HG02981 (cell line): ENCODE data around the gene PRKCQ.
"Not testable (repeated sequence)": the region's sequence is repeated elsewhere in the genome, so short reads cannot be mapped to it uniquely, and the experiment has no call there.

Source experiments
- ATAC-seq: cut with Tn5 transposase; IDR thresholded peaks from one replicate; pipeline ENCODE4 v1.9.1; 2021; ENCODE audit warnings: mild to moderate bottlenecking, moderate library complexity; ENCODE audit not compliant: unreplicated experiment

The PRKCQ gene

DNA sequence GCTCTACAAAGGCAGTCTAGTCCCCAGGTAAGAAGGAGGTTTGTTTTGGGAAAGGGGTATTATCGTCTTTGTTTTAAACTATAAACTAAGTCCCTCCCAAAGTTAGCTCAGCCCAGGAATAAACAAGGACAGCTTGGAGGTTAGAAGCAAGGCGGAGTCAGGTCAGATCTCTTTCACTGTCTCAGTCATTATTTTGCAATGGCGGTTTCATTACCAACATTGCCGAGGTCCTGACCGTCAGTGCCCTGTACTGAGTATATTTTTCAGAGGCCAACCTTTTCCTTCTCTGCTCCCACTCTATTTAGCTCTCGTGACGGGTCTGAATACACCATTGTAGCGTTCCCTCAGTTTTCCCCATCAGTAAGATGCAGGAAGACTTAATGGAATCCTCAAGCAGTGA is 184.5 kb downstream of the PRKCQ start:
- ATAC-seq, result no peak

DNA sequence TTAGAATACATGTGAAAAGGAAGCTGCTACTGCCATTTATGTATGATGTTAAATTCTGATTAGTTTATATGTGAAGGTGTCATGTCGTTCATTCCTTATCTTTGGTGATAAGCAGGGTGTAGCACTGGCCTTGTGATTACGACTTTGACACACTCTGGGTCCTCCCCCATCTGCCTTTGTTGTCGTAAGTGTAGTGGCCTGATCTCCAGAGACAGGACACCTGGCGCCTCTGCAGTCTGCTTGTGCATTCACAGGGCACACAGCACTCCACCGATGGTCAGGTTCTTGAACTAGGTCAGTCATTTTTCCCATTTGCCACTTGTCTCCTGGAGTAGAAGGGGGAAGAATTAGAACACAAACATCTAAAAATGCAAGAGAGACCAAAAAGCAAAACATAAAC is 186.0 kb downstream of the PRKCQ start:
- ATAC-seq, result no peak

GRCh38 chr10:6393168-6393567 is 186.9 kb downstream of the PRKCQ start:
- ATAC-seq, result no peak

DNA sequence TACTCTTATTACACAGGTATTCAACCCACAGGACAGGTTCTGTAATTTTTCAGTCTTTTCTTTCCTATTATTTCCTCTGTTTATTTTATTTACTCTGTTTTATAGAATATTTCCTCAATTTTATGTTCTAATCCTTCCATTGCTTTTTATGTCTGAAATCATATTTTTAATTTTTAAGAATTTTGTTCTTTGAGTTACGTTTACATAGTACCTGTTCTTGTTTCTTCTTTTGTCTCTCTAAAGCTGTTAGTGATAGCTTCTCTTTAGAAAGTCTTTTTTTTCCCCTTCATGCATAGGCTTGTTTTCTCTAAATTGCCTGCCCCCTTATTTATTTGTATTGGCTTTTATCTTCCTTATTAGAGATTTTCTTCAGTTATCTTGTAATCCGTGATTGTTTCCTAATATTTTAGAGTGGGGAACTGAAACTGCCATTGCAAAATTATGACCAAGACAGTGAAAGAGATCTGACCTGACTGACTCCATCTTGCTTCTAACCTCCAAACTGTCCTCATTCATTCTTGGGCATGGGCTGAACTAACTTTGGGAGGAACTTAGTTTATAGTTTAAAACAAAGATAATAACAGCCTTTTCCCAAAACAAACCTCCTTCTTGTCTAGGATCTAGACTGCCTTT is 189.7 kb downstream of the PRKCQ start:
- ATAC-seq, result no peak

GRCh38 chr10:6388261-6388893 is 191.7 kb downstream of the PRKCQ start:
- ATAC-seq, result no peak

GRCh38 chr10:6386960-6387359 is 193.1 kb downstream of the PRKCQ start:
- ATAC-seq, result no peak

DNA sequence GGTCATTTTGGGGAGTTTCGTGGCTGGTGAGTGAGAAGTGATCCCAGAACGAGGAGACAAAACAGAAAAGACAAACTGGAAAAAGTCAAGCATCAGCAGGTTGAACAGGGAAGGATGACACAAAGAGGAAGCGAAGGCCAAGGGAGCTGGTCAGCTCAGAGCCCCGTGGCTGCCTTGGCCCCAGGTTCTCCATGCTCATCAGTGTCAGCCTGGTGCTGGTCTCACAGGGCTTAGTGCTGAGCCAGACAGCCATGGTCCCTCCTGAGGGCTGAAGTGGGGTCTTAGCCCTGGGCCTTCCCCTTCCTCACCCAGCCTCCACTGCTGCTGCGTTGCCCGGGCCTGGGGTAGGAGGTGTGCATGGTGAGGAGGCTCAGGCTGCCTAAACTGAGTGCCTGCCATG is 193.7 kb downstream of the PRKCQ start:
- ATAC-seq, result no peak

DNA sequence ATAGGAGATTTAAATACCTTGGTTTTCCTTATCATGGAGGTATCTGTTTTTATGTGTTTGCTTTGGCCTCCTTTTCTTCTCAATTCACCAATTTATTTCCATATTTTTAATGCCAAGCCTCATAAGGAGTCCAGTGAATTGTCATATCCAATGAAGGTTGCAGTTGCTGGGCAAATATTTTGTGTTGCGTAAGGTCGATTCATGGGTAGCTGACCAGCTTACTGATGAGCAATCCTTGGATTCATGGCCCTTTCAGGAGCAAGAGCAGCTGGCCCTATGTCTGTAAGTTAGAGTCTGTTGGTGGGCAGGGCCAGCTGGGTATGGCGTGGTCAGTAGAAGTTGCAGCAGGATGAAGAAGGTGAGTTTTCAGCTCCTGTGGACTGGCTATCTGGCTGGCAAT is 194.4 kb downstream of the PRKCQ start:
- no peak for ATAC-seq

DNA sequence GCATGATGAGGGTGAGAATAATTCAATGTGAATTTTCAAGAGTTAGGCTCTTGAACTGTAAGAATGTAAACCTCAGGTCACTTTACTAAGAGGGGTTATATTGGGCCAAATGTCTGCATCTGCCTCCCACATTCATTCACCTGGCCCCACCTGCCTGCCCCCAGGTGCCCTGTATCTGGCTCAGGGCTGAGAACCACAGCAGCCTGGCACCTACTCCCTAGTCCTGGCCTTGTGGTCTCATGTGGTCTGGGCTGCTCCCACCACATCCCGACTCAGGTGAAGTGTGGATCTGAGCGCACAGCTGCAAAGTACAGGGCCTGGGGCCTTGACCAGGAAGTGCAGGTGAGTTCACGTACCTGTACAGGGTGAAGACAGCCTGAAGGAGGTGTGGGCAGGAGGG is 195.2 kb downstream of the PRKCQ start:
- ATAC-seq, result no peak

- no peak for ATAC-seq
Measured at GRCh38 chr10:6384031-6384430, 196.0 kb downstream of the PRKCQ start.

- no peak for ATAC-seq
Measured at GRCh38 chr10:6383096-6383812, 196.8 kb downstream of the PRKCQ start.

DNA sequence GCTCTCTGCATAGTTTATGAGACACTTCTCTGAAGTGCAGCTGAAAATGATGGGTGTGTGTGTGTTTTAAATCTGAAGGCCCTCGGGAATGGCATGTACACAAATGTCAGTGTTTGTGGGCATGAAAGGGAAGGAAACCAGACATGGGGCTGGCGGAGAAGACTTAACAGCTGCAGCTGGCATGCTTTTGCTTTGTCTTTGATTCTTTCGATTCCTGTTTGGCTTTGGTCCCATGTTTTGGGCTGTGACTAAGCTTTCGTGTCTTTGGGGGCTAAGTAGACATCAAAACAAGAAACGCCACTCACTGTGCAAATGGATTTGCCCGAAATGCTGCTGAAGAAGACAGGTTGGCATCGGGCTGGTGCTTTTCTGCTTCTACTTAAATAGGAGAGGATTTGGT is 198.0 kb downstream of the PRKCQ start:
- ATAC-seq, result no peak

GRCh38 chr10:6380478-6380877 is 199.6 kb downstream of the PRKCQ start:
- not testable (repeated sequence) for ATAC-seq

GRCh38 chr10:6379015-6379776 is 200.9 kb downstream of the PRKCQ start:
- no peak for ATAC-seq
